Aorta (tissue), 5 donors: ENCODE results near the gene ATIC. TPM values are rescaled to one million over a fixed set of nuclear protein-coding genes. Genes with fewer than 3 reads are reported as not detected.

Experiments used
- ATAC-seq: fragments of 200-7000 bp; cut with Tn5 transposase; one replicate; pipeline ENCODE4 v1.9.1; 2022; ENCODE audit warnings: moderate library complexity; ENCODE audit not compliant: low FRiP score
- DNase-seq, 2 donors: peaks; one replicate each; pipeline ENCODE4 v3.0.0-alpha.2; 2020
- H3K27ac ChIP-seq, 2 donors: one replicate each; pipeline ENCODE4 v1.5.1; 2013; ENCODE audit warnings: low read length in 2 of 2, mild to moderate bottlenecking in 2 of 2, moderate library complexity in 2 of 2, control low read depth in 1 of 2, inconsistent platforms in 1 of 2, low read depth in 1 of 2
- H3K27me3 ChIP-seq, 2 donors: one replicate each; pipeline ENCODE4 v1.6.1; 2013; ENCODE audit warnings: control low read depth in 1 of 2, low read length in 1 of 2, mild to moderate bottlenecking in 1 of 2, moderate library complexity in 1 of 2; ENCODE audit not compliant: insufficient read depth in 2 of 2, control insufficient read depth in 1 of 2
- H3K36me3 ChIP-seq, 2 donors: one replicate each; pipeline ENCODE4 v1.6.1; 2013; ENCODE audit warnings: control low read depth in 1 of 2, low read length in 1 of 2, mild to moderate bottlenecking in 1 of 2; ENCODE audit not compliant: insufficient read depth in 2 of 2, control insufficient read depth in 1 of 2
- H3K4me1 ChIP-seq, 2 donors: one replicate each; pipeline ENCODE4 v1.6.1; 2013; ENCODE audit warnings: low read length in 2 of 2, control low read depth in 1 of 2, mild to moderate bottlenecking in 1 of 2, moderate library complexity in 1 of 2; ENCODE audit not compliant: insufficient read depth in 2 of 2, control insufficient read depth in 1 of 2
- H3K4me3 ChIP-seq, 2 donors: one replicate each; pipeline ENCODE4 v1.5.1; 2013; ENCODE audit warnings: low read length in 2 of 2, control low read depth in 1 of 2, mild to moderate bottlenecking in 1 of 2
- H3K9me3 ChIP-seq: one replicate; pipeline ENCODE4 v1.6.1; 2013; ENCODE audit warnings: mild to moderate bottlenecking, low read length; ENCODE audit not compliant: control insufficient read depth
- WGBS, 2 donors: extraction: QIAGEN DNeasy Blood & Tissue Kit; methylation state at CpG; one replicate each; pipeline ENCODE4 v1.1.7; 2013; 5-methylcytosine and 5-hydroxymethylcytosine counted together
- intact Hi-C, 2 donors: fragments of 100-400 bp; cut with DNase I; formaldehyde crosslinking; loops; one replicate each; pipeline versions ENCODE4 v1.14.2 to v1.15.0; 2022
- polyA plus RNA-seq, 2 donors: library from polyadenylated mRNA; stranded (reverse); fragments of 200-250 nt; gene quantifications; one replicate each; pipeline ENCODE4 v1.2.3, GENCODE V29; 2013
- total RNA-seq, 2 donors: library from RNA; stranded (reverse); fragmentation: NEBNext Ultra II Directional; extraction: Animal tissue kit (Norgen Biotek cat#: 25700); gene quantifications; one replicate each; pipeline ENCODE4 v1.2.1, GENCODE V29; 2021
- donor health status: healthy with polysubstance abuse.
- donor health status: Bipolar disorder and iron deficiency.
- donor health status: DM: no; HTN: no; CAD: no.
- donor health status: DM: no; HTN: no; CAD: no.
- donor health status: DM: yes; HTN: yes; CAD: no.

ATIC gene
- total and polyA plus RNA-seq, 4 donors, result 40.3 to 66.2 (median 43.3) TPM

- no peaks in the 10 kb centered on the region for H3K27me3 ChIP-seq
- no peak overlapping the region for H3K27ac ChIP-seq
- intact Hi-C loops, result loop anchor here in 1 of 2 donors (10.0 kb wide), 1 partner anchor 52 kb away; no protein-coding TSS in a partner anchor
- no peak for DNase-seq
- WGBS, 2 donors, result 77 to 78% methylated on average over 9 of the region's 9 CpGs
- H3K36me3 ChIP-seq, result peaks cover 27% of the 10 kb centered on the region in 2 donors
- ATAC-seq, result no peak
- no peaks in the 10 kb centered on the region for H3K9me3 ChIP-seq
- no peak overlapping the region for H3K4me3 ChIP-seq
- no peaks in the 10 kb centered on the region for H3K4me1 ChIP-seq
Observed at GRCh38 chr2:215372968-215373649, 61.2 kb downstream of the ATIC start.

DNA sequence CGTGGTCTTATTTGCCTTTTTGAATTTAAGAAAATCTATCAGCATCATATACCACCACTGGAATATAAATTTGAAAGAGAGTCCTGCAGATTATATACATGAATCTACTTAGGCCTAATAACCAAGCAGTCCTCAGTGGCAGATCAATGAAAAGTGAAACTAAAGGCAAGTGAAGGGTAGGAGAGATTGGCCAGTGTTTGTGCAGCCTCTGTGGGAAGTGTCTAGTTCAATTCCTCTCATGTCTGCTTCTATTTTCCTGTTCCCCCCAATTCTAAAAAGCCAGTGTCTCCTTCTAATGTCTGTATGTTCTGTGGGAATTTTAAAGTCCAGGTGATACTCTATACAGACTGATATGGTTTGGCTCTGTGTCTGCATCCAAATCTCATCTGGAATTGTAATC is 62.1 kb downstream of the ATIC start:
- Histone ChIP-seq H3K36me3 (peaks cover 27 to 28% of the 10 kb centered on the region in 2 donors), H3K4me3 (no peak overlapping the region), H3K27me3 (no peaks in the 10 kb centered on the region), H3K9me3 (no peaks in the 10 kb centered on the region), H3K4me1 (no peaks in the 10 kb centered on the region), H3K27ac (no peak overlapping the region)
- WGBS, 2 donors, result 74 to 77% methylated on average over 1 of the region's 1 CpG
- DNase-seq (no peak), ATAC-seq (no peak)
- intact Hi-C loops, result loop anchor here in 1 of 2 donors (10.0 kb wide), 1 partner anchor 51 kb away; no protein-coding TSS in a partner anchor

DNA sequence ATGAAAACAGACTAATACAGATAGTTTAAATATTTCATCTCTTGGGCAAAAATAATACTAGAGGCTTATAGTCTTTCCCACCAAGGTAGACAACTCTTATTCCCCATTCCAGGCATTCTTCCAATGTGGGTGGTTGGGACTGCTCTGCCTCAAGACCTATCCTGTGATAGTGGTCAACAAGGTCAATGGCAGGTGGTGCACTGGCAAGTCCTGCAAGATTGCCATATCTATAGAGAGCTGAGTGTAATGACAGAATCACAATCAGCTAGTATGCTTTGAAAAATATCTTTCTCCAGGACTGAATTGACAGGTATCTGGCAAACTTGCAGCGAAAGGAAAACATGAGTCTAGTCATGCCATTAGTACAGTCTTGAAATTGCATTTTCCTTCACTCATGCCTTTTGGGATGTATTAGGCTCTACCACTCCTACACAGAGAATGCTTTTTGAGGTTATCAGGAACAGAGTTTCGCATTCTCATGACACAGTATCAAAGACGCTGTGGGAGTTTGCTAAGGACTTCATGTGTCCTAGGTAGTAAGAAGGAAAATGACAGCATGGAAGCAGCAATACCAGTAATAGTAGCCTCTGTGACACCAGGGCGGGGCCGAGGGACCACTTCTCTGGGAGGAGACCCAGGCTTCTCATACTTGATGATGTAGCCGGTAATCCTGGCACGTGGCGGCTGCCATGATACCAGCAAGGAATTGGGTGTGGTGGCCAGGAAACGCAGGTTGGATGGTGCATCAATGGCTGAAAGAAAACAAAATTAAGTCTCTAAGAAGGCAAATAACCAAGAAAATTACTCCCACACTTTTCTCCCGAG is 63.0 kb downstream of the ATIC start:
- no peak for DNase-seq
- intact Hi-C loops, result loop anchor here in 1 of 2 donors (10.0 kb wide), 1 partner anchor 50 kb away; no protein-coding TSS in a partner anchor
- H3K9me3 ChIP-seq, result no peaks in the 10 kb centered on the region
- WGBS, 2 donors, result 89 to 92% methylated on average over 10 of the region's 10 CpGs
- no peak overlapping the region for H3K4me3 ChIP-seq
- no peaks in the 10 kb centered on the region for H3K27me3 ChIP-seq
- H3K27ac ChIP-seq, result peak overlapping the region in 1 of 2 donors; percentile 43
- H3K36me3 ChIP-seq, result peaks cover 27 to 31% of the 10 kb centered on the region in 2 donors
- ATAC-seq, result no peak
- H3K4me1 ChIP-seq, result no peaks in the 10 kb centered on the region

GRCh38 chr2:215375467-215375830 is 63.6 kb downstream of the ATIC start:
- Histone ChIP-seq H3K9me3 (no peaks in the 10 kb centered on the region), H3K36me3 (peaks cover 26 to 30% of the 10 kb centered on the region in 2 donors), H3K4me1 (no peaks in the 10 kb centered on the region), H3K27me3 (no peaks in the 10 kb centered on the region), H3K27ac (no peak overlapping the region), H3K4me3 (no peak overlapping the region)
- ATAC-seq, result no peak
- whole genome bisulfite sequencing, 2 donors, result 86 to 92% methylated on average over 6 of the region's 6 CpGs
- intact Hi-C loops, result loop anchor here in 1 of 2 donors (10.0 kb wide), 1 partner anchor 49 kb away; no protein-coding TSS in a partner anchor
- no peak for DNase-seq

DNA sequence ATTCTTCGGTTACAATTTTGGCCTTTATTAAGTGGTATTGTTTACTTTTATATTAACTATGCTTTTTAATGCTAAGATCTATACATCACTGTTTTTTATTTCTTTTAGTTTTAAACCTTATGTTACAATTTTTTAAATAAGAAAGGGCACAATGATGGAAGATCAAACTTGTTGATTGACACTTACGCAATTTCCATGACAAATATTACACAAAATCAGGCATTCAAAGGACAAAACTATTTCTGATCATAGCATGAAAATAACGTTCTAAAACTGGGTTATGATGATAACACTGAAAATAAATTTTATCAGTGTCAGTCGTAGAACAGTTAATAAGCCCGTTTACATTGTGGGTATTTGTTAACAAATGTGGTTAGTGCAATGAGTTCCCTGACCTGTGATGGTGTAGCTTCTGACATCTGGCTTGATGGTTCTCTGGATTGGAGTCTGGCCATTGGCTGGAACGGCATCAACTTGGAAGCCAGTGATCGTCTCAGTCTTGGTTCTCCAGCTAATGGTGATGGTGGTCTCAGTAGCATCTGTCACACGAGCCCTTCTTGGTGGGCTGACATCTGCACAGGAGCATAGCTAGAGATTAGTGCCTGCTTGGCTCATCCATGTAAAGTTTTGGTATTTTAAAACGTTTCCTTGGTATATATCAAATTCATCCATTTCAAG is 64.4 kb downstream of the ATIC start:
- intact Hi-C loops, result loop anchor here in 1 of 2 donors (10.0 kb wide), 1 partner anchor 49 kb away; no protein-coding TSS in a partner anchor
- Histone ChIP-seq H3K36me3 (peaks cover 26 to 31% of the 10 kb centered on the region in 2 donors), H3K27ac (no peak overlapping the region), H3K4me1 (no peaks in the 10 kb centered on the region), H3K27me3 (no peaks in the 10 kb centered on the region), H3K9me3 (no peaks in the 10 kb centered on the region), H3K4me3 (no peak overlapping the region)
- ATAC-seq (no peak), DNase-seq (no peak)
- WGBS, 2 donors, result 62 to 63% methylated on average over 9 of the region's 9 CpGs

DNA sequence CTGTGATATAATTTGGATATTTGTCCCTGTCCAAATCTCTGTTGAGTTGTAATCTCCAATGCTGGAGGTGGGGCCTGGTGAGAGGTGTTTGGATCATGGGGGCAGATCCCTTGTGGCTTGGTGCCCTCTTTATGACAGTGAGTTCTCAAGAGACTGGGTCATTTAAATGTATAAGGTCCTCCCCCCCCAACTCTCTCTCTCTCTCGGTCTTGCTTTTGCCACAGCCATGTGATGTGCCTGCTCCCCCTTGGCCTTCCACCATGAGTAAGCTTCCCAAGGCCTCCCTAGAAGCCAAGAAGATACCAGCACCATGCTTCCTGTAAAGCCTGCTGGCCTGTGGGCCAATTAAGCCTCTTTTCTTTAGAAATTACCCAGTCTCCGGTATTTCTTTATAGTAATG is 65.4 kb downstream of the ATIC start:
- Histone ChIP-seq H3K36me3 (peaks cover 27% of the 10 kb centered on the region in 2 donors), H3K27me3 (no peaks in the 10 kb centered on the region), H3K27ac (no peak overlapping the region), H3K9me3 (no peaks in the 10 kb centered on the region), H3K4me3 (no peak overlapping the region), H3K4me1 (no peaks in the 10 kb centered on the region)
- ATAC-seq (no peak), DNase-seq (no peak)
- 73 to 79% methylated on average over 2 of the region's 2 CpGs for WGBS, 2 donors
- intact Hi-C loops, result loop anchor here in 1 of 2 donors (10.0 kb wide), 1 partner anchor 48 kb away; no protein-coding TSS in a partner anchor

- no peak overlapping the region for H3K4me3 ChIP-seq
- intact Hi-C loops, result loop anchor here in 1 of 2 donors (10.0 kb wide), 1 partner anchor 47 kb away; no protein-coding TSS in a partner anchor
- H3K9me3 ChIP-seq, result no peaks in the 10 kb centered on the region
- H3K4me1 ChIP-seq, result no peaks in the 10 kb centered on the region
- ATAC-seq (no peak), DNase-seq (no peak)
- peaks cover 26 to 28% of the 10 kb centered on the region in 2 donors for H3K36me3 ChIP-seq
- no peaks in the 10 kb centered on the region for H3K27me3 ChIP-seq
- no peak overlapping the region for H3K27ac ChIP-seq
- 88 to 90% methylated on average over 3 of the region's 3 CpGs for WGBS, 2 donors
Observed at GRCh38 chr2:215378045-215378444, 66.2 kb downstream of the ATIC start.

- WGBS, 2 donors, result 80 to 81% methylated on average over 7 of the region's 7 CpGs
- H3K36me3 ChIP-seq, result peaks cover 25 to 30% of the 10 kb centered on the region in 2 donors
- intact Hi-C loops, result loop anchor here in 1 of 2 donors (10.0 kb wide), 1 partner anchor 46 kb away; no protein-coding TSS in a partner anchor
Observed at GRCh38 chr2:215379039-215379438, 67.2 kb downstream of the ATIC start.

More at GRCh38 chr2:215379039-215379438, 67.2 kb downstream of the ATIC start:
- H3K4me1 ChIP-seq, result no peaks in the 10 kb centered on the region
- H3K27ac ChIP-seq, result no peak overlapping the region
- no peaks in the 10 kb centered on the region for H3K9me3 ChIP-seq
- DNase-seq (no peak), ATAC-seq (no peak)
- H3K4me3 ChIP-seq, result no peak overlapping the region
- H3K27me3 ChIP-seq, result no peaks in the 10 kb centered on the region
